Calu3 (cell line): ENCODE results near the gene IRF2. TPM values are rescaled to one million over a fixed set of nuclear protein-coding genes. Genes with fewer than 3 reads are reported as not detected.

Source experiments
- BruUV-seq: library from RNA; stranded (reverse); fragments of 400-500 nt; replicated peaks from 2 replicates; lab custom pipeline; 2021; lab: Mats Ljungman, UMichigan
- CTCF ChIA-PET: fragments of 300-600 bp; sonication (Branson Sonifier 250); formaldehyde crosslinking; loops from one replicate; lab custom pipeline; 2022; ENCODE audit warnings: antibody characterized with exemption; lab: Charles Lee
- DNase-seq: peaks from one replicate; pipeline ENCODE4 v3.0.0; 2022
- H3K27ac Mint-ChIP-seq: one replicate; pipeline ENCODE4 v1.8.0; 2022; ENCODE audit warnings: mixed read lengths; ENCODE audit not compliant: unreplicated experiment
- H3K27me3 Mint-ChIP-seq: one replicate; pipeline ENCODE4 v1.8.0; 2022; ENCODE audit warnings: mixed read lengths; ENCODE audit not compliant: unreplicated experiment
- H3K36me3 Mint-ChIP-seq: one replicate; pipeline ENCODE4 v1.8.0; 2022; ENCODE audit warnings: mild to moderate bottlenecking, moderate library complexity, mixed read lengths; ENCODE audit not compliant: insufficient read depth, unreplicated experiment
- H3K4me1 Mint-ChIP-seq: one replicate; pipeline ENCODE4 v1.8.0; 2022; ENCODE audit warnings: mild to moderate bottlenecking, low read depth, mixed read lengths; ENCODE audit not compliant: unreplicated experiment
- H3K4me3 Mint-ChIP-seq: one replicate; pipeline ENCODE4 v1.8.0; 2022; ENCODE audit warnings: mild to moderate bottlenecking, low read depth, moderate library complexity, mixed read lengths; ENCODE audit not compliant: unreplicated experiment
- H3K9me3 Mint-ChIP-seq: one replicate; pipeline ENCODE4 v1.8.0; 2022; ENCODE audit warnings: low read depth, mixed read lengths; ENCODE audit not compliant: unreplicated experiment
- intact Hi-C: fragments of 100-400 bp; cut with micrococcal nuclease; formaldehyde crosslinking; loops from one replicate; pipeline ENCODE4 v1.10.0; 2022; ENCODE audit not compliant: unreplicated experiment
- total RNA-seq: library from RNA; stranded (reverse); gene quantifications from 2 replicates; pipeline ENCODE4 v1.2.3, GENCODE V29; 2022
- TF ChIP-seq, protein P1 (sequence below): fragments of 200-600 bp; IDR thresholded peaks from one replicate; pipeline ENCODE4 v1.8.0; 2022; ENCODE audit warnings: antibody characterized with exemption; ENCODE audit not compliant: unreplicated experiment

The IRF2 gene
- total RNA-seq, 1 experiment from 2014 or later = 27.3 TPM

DNA sequence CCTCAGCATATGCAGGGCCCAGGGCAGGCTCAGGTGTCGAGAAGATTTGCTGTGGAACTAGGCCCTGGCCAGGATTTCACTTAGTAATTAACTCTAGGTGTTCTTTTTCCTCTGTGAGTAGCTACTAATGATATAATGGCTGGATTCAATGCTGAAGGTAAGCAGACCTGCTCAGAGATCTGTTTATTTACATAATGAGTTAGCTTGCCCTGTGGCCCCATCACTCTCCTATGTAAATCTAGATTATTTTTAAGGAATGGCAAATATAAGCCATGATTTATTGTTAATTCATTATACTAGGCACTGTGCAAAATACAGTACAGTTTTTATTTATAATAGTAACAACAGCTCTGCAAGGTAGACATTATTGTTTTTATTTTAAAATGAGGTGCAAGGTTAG, 117.2 kb downstream of the IRF2 start:
- no peaks in the 10 kb centered on the region for H3K9me3 Mint-ChIP-seq
- no peaks in the 10 kb centered on the region for H3K4me1 Mint-ChIP-seq
- no peaks in the 10 kb centered on the region for H3K27me3 Mint-ChIP-seq
- no peaks in the 10 kb centered on the region for H3K36me3 Mint-ChIP-seq
- H3K27ac Mint-ChIP-seq = no peak overlapping the region
- intact Hi-C loops = no loop called here
- DNase-seq = no peak
- TF ChIP-seq, protein P1, sequence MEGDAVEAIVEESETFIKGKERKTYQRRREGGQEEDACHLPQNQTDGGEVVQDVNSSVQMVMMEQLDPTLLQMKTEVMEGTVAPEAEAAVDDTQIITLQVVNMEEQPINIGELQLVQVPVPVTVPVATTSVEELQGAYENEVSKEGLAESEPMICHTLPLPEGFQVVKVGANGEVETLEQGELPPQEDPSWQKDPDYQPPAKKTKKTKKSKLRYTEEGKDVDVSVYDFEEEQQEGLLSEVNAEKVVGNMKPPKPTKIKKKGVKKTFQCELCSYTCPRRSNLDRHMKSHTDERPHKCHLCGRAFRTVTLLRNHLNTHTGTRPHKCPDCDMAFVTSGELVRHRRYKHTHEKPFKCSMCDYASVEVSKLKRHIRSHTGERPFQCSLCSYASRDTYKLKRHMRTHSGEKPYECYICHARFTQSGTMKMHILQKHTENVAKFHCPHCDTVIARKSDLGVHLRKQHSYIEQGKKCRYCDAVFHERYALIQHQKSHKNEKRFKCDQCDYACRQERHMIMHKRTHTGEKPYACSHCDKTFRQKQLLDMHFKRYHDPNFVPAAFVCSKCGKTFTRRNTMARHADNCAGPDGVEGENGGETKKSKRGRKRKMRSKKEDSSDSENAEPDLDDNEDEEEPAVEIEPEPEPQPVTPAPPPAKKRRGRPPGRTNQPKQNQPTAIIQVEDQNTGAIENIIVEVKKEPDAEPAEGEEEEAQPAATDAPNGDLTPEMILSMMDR = no peak
- BruUV-seq = no TSS peak
- no peak overlapping the region for H3K4me3 Mint-ChIP-seq
- CTCF ChIA-PET = interaction anchor here (0.6 to 1.2 kb wide), 2 partner anchors 8 to 30 kb away, joined by 3 to 4 read pairs; no protein-coding TSS in a partner anchor

DNA sequence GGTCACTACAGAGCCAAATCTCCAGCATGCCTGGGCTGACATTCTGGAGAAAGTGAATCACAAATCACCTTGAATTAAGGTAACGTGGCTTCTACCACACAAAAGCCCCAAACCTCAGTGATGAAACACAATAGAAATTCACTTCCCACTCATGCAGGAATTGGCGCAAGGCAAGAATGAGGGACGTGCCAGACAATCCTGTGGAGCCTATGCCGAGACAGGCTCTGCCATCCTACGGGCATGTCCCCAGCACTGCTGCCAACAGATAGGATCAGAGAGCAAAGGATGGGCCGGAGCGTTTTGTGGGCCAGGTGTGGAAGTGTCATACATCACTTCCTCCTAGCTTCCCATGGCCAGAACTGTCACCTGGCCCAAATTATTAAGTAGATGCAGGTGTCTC, 118.0 kb downstream of the IRF2 start:
- intact Hi-C loops = no loop called here
- CTCF ChIA-PET = interaction anchor here (1.2 kb wide), 1 partner anchor 8 kb away, joined by 3 read pairs; no protein-coding TSS in a partner anchor
- TF ChIP-seq, protein P1 = no peak
- no peak for DNase-seq
- Mint-ChIP-seq H3K4me3 (no peak overlapping the region), H3K9me3 (no peaks in the 10 kb centered on the region), H3K36me3 (no peaks in the 10 kb centered on the region), H3K4me1 (no peaks in the 10 kb centered on the region), H3K27me3 (no peaks in the 10 kb centered on the region), H3K27ac (no peak overlapping the region)
- BruUV-seq = no TSS peak

DNA sequence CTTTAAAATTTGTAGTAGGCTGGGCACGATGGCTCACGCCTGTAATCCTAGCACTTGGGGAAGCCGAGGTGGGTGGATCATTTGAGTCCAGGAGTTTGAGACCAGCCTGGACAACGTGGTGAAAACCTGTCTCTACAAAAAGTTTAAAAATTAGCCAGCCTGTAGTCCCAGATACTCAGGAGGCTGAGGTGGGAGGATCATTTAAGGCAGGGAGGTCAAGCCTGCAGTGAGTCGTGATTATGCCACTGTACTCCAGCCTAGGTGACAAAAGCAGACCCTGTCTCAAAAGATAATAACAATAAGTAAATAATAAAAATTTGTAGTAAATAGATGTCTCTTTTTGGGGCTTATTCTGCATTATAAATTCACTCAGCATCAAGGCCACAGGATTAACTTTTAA, 118.5 kb downstream of the IRF2 start:
- no TSS peak for BruUV-seq
- no peaks in the 10 kb centered on the region for H3K4me1 Mint-ChIP-seq
- TF ChIP-seq, protein P1 = no peak
- DNase-seq = no peak
- H3K9me3 Mint-ChIP-seq = no peaks in the 10 kb centered on the region
- no peaks in the 10 kb centered on the region for H3K27me3 Mint-ChIP-seq
- intact Hi-C loops = no loop called here
- no peak overlapping the region for H3K4me3 Mint-ChIP-seq
- CTCF ChIA-PET = no interaction called here
- no peaks in the 10 kb centered on the region for H3K36me3 Mint-ChIP-seq
- H3K27ac Mint-ChIP-seq = no peak overlapping the region

DNA sequence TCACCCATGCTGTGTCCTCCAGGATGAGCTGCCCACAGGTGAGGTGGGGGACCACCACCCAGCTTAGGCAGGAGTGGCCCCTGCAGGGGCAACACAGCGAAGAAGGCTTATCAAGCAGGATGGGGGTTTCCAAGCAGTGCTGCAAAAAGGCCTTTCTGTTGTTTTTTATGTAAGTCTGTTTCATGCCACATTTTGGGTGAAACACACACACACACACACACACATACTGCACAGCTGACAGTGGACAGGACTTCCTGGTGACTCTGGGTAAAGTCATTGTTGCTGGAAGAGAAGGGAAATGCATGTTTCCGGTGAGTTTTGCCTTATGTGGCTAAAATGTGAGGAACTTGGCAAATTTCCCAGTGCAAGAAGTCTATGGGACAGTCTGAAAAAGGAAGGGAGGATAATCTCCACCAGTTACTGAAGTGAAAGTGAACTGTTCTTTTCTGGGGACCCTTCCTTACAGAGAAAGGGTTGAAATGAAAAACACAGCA, 119.2 kb downstream of the IRF2 start:
- CTCF ChIA-PET = no interaction called here
- no peak overlapping the region for H3K27ac Mint-ChIP-seq
- peak; percentile 49 for DNase-seq
- no peaks in the 10 kb centered on the region for H3K27me3 Mint-ChIP-seq
- no peaks in the 10 kb centered on the region for H3K9me3 Mint-ChIP-seq
- no peaks in the 10 kb centered on the region for H3K4me1 Mint-ChIP-seq
- no peak overlapping the region for H3K4me3 Mint-ChIP-seq
- TF ChIP-seq, protein P1 = no peak
- H3K36me3 Mint-ChIP-seq = no peaks in the 10 kb centered on the region
- intact Hi-C loops = no loop called here
- no TSS peak for BruUV-seq
